Measurements from ENCODE around the gene BDH1. TPM values are rescaled to one million over a fixed set of nuclear protein-coding genes. Genes with fewer than 3 reads are reported as not detected.
A peak's percentile ranks its signal among the peaks of the same experiment; 100 is the strongest.

The BDH1 gene
- polyA plus RNA-seq, 1 donor (not counting 4 experiments of a cell fraction or from before 2014, with no cell fraction given), result 30.2 TPM

GRCh38 chr3:197495059-197495455 is 60.7 kb downstream of the BDH1 start:
- Histone ChIP-seq H3K4me3 (ENCODE audit: control insufficient read depth in 2 of 3, extremely low read depth in 1 of 3, insufficient read depth in 2 of 3, low read depth in 1 of 3, low read length in 3 of 3) (no peak overlapping the region), H3K9ac (ENCODE audit: control insufficient read depth, extremely low read depth, insufficient read depth, low read length) (peak overlapping the region; percentile 63), H3K9me3 (ENCODE audit: control insufficient read depth, low read depth, low read length) (no peaks in the 10 kb centered on the region), H4K20me1 (ENCODE audit: control insufficient read depth, extremely low read depth, insufficient read depth, low read length) (no peaks in the 10 kb centered on the region), H3K27ac (ENCODE audit: control insufficient read depth, insufficient read depth, low read length) (peak overlapping the region; percentile 79), H3K36me3 (ENCODE audit: control insufficient read depth in 2 of 2, extremely low read depth in 1 of 2, insufficient read depth in 2 of 2, low read length in 2 of 2) (no peaks in the 10 kb centered on the region), H3K27me3 (ENCODE audit: control insufficient read depth, extremely low read depth, insufficient read depth, low read length) (no peaks in the 10 kb centered on the region), H3K9me1 (ENCODE audit: control insufficient read depth, extremely low read depth, insufficient read depth, low read length) (no peaks in the 10 kb centered on the region), H2AFZ (ENCODE audit: control insufficient read depth, low read length) (peak overlapping the region; percentile 46), H3K4me1 (ENCODE audit: control insufficient read depth, extremely low read depth, insufficient read depth, low read length) (peaks cover 35% of the 10 kb centered on the region), H3K4me2 (ENCODE audit: control insufficient read depth, extremely low read depth, insufficient read depth, low read depth, low read length) (no peak overlapping the region), H3K79me2 (ENCODE audit: control insufficient read depth, insufficient read depth, low read length) (no peaks in the 10 kb centered on the region)
- FAIRE-seq (no peak), DNase-seq (ENCODE audit: low read depth, low spot score) (no peak)
- dilution Hi-C loops (cut with MboI; ENCODE audit: extremely low pct_ligation_motif_present, low sequenced_read_pairs), result loop anchor here (25.0 kb wide), 1 partner anchor 183 kb away; no protein-coding TSS in a partner anchor
- TF ChIP-seq EZH2 (IDR thresholded peaks at IDR 0.05; ENCODE audit: low read length), result no peak
- TF ChIP-seq, protein P1, sequence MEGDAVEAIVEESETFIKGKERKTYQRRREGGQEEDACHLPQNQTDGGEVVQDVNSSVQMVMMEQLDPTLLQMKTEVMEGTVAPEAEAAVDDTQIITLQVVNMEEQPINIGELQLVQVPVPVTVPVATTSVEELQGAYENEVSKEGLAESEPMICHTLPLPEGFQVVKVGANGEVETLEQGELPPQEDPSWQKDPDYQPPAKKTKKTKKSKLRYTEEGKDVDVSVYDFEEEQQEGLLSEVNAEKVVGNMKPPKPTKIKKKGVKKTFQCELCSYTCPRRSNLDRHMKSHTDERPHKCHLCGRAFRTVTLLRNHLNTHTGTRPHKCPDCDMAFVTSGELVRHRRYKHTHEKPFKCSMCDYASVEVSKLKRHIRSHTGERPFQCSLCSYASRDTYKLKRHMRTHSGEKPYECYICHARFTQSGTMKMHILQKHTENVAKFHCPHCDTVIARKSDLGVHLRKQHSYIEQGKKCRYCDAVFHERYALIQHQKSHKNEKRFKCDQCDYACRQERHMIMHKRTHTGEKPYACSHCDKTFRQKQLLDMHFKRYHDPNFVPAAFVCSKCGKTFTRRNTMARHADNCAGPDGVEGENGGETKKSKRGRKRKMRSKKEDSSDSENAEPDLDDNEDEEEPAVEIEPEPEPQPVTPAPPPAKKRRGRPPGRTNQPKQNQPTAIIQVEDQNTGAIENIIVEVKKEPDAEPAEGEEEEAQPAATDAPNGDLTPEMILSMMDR (optimal IDR thresholded peaks at IDR 0.05 in 1 of 3, IDR thresholded peaks at IDR 0.05 in 1 of 3, conservative IDR thresholded peaks at IDR 0.05 in 1 of 3; ENCODE audit: extremely low read depth in 1 of 3, insufficient read depth in 2 of 3, low read length in 3 of 3), result no peak

DNA sequence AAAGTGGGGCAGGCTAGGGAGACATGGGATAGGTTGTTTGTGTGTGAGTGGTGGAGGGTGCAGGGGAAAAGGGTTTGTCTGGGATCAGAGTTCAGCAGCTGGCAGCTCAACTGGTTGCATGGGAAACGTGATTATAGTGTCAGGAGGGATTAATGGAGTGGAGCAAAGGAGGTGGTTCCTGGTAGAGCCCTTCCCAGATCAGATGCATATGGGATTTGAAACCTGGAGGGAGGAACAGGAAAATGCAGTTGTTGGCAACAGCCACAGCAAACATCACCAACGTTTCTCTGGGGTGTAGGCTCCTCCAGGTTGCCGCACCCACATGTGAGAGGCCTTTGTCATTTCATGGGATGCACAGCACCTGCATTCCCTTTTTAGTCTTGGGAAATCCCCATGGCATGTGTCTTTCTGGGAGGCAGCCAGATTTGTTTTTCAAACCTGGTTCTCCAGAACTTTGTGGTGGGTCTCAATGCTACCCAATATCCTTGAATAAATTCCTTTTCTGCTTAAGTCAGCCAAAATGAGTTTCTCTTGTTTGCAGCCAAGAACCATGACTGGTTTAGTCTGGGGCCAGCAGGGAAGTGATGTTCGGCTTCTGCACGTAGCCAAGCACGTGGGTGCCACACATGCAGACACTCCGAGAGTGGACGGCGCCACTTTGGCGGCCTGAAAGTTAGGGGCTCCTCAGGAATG is 61.3 kb downstream of the BDH1 start:
- no peaks in the 10 kb centered on the region for H4K20me1 ChIP-seq (ENCODE audit: control insufficient read depth, extremely low read depth, insufficient read depth, low read length)
- no peaks in the 10 kb centered on the region for H3K36me3 ChIP-seq (ENCODE audit: control insufficient read depth in 2 of 2, extremely low read depth in 1 of 2, insufficient read depth in 2 of 2, low read length in 2 of 2)
- H3K27ac ChIP-seq (ENCODE audit: control insufficient read depth, insufficient read depth, low read length), result peak overlapping the region; percentile 79
- TF ChIP-seq EZH2 (IDR thresholded peaks at IDR 0.05; ENCODE audit: low read length), result no peak
- TF ChIP-seq, protein P1 (optimal IDR thresholded peaks at IDR 0.05 in 1 of 3, IDR thresholded peaks at IDR 0.05 in 1 of 3, conservative IDR thresholded peaks at IDR 0.05 in 1 of 3; ENCODE audit: extremely low read depth in 1 of 3, insufficient read depth in 2 of 3, low read length in 3 of 3), result no peak
- peak overlapping the region; percentile 46 for H2AFZ ChIP-seq (ENCODE audit: control insufficient read depth, low read length)
- H3K9ac ChIP-seq (ENCODE audit: control insufficient read depth, extremely low read depth, insufficient read depth, low read length), result peak overlapping the region; percentile 63
- no peaks in the 10 kb centered on the region for H3K9me1 ChIP-seq (ENCODE audit: control insufficient read depth, extremely low read depth, insufficient read depth, low read length)
- H3K4me3 ChIP-seq (ENCODE audit: control insufficient read depth in 2 of 3, extremely low read depth in 1 of 3, insufficient read depth in 2 of 3, low read depth in 1 of 3, low read length in 3 of 3), result no peak overlapping the region
- H3K79me2 ChIP-seq (ENCODE audit: control insufficient read depth, insufficient read depth, low read length), result no peaks in the 10 kb centered on the region
- H3K4me2 ChIP-seq (ENCODE audit: control insufficient read depth, extremely low read depth, insufficient read depth, low read depth, low read length), result no peak overlapping the region
- H3K27me3 ChIP-seq (ENCODE audit: control insufficient read depth, extremely low read depth, insufficient read depth, low read length), result no peaks in the 10 kb centered on the region
- H3K9me3 ChIP-seq (ENCODE audit: control insufficient read depth, low read depth, low read length), result no peaks in the 10 kb centered on the region
- peaks cover 35% of the 10 kb centered on the region for H3K4me1 ChIP-seq (ENCODE audit: control insufficient read depth, extremely low read depth, insufficient read depth, low read length)
- dilution Hi-C loops (cut with MboI; ENCODE audit: extremely low pct_ligation_motif_present, low sequenced_read_pairs), result loop anchor here (25.0 kb wide), 1 partner anchor 182 kb away; no protein-coding TSS in a partner anchor
- DNase-seq (ENCODE audit: low read depth, low spot score), result no peak
- peak; percentile 96 for FAIRE-seq
